Spleen (tissue), 7 donors: Measurements from ENCODE around the gene NPPA.
A peak's percentile ranks its signal among the peaks of the same experiment; 100 is the strongest.

Experiments used
- CTCF ChIP-seq, 11 experiments: fragments of 200-600 bp in 7 of 11; fragments of 450-650 bp in 4 of 11; sonication (generic) in 4 of 11; IDR thresholded peaks in 8 of 11; conservative IDR thresholded peaks in 3 of 11; 1 replicate in 7 of 11; 2 replicates in 4 of 11; pipeline versions ENCODE4 v1.4.0 to v1.8.0; 2016 to 2021; ENCODE audit warnings: antibody characterized with exemption in 11 of 11, inconsistent platforms in 4 of 11, mild to moderate bottlenecking in 1 of 11
- POLR2AphosphoS5 ChIP-seq, 3 donors: sonication (generic); formaldehyde crosslinking; IDR thresholded peaks; one replicate each; pipeline ENCODE4 v1.5.1; 2017; ENCODE audit warnings: antibody characterized with exemption in 3 of 3
- donor health status: DM: no; HTN: no; CAD: no; lungs with moderate emphysema.
- donor health status: DM: no; HTN: no; CAD: no.
- donor health status: DM: no; HTN: no; CAD: no.

- TF ChIP-seq CTCF (IDR thresholded peaks at IDR 0.05 in 8 of 11, conservative IDR thresholded peaks at IDR 0.05 in 3 of 11) (peak in 3 of 11 experiments; percentile 12 to 24 (median 16)), POLR2AphosphoS5 (IDR thresholded peaks at IDR 0.05) (peak; percentile 91 to 94 (median 93))
Measured at GRCh38 chr1:11802973-11803885, 44.4 kb downstream of the NPPA start.
